ENCODE results near the gene SLC2A6.
A peak's percentile ranks its signal among the peaks of the same experiment; 100 is the strongest.

SLC2A6 gene

DNA sequence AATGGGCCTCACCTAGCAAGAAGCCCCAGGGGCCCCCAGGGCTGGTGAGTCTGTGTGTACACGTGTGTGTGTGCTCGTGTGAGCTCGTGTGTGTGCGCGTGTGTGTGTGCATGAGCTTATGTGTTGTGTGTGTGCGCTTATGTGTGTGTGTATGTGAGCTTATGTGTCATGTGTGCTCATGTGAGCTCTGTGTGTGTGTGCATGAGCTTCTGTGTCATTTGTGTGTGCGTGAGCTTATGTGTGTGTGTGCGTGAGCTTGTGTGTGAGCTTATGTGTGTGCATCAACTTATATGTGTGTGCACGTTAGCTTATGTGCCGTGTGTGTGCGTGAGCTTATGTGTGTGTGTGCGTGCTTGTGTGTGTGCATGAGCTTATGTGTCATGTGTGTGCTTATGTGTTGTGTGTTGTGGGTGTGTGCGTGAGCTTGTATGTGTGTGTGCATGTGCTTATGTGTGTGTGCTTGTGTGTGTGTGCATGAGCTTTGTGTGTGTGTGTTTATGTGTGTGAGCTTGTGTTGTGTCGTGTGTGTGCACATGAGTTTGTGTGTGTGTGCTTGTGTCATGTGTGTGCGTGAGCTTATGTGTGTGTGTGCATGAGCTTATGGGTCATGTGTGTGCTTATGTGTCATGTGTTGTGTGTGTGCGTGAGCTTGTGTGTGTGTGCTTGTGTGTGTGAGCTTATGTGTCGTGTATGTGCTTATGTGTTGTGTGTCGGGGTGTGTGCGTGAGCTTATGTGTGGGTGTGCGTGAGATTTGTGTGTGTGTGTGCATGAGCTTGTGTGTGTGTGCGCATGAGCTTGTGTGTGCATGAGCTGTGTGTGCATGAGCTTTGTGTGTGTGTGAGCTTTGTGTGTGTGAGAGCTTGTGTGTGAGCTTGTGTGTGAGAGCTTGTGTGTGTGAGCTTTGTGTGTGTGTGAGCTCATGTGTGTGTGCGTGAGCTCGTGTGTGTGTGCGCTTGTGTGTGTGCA is 16.7 kb upstream of the SLC2A6 start:
- DNase-seq, result no peak

DNA sequence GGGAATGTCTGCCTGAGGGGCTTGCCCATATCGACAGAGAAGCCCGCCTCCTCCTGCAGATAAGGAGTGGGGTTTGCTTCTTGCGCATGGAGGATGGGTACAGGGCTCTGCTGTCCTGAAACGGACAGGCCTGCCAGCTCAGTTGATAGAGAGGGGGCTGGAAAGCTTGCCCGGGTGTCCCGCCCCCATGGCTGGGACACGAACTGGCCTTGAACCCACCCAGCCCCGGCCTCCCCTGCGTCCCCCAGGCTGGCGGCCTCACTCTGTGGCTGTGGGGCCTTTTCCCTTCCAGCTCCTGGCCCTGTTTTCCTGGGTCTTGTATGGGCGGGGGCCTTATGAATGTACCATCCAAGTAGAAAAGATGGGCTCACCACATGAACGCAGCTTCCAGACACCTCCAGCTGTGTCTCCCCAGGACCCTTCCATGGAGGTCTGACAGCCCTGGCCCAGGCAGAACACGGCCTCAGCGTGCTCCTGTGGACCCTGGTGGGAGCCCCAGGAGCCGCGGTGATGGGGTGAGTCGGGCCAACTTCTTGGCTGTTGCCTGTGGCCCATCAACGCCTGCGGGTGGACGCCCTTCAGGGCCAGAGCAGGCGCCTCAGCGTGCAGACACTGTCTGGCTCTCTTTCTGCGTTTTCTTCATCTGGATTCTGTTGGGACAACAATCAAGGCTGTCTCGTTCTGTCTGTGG is 15.9 kb upstream of the SLC2A6 start:
- no peak for DNase-seq

DNA sequence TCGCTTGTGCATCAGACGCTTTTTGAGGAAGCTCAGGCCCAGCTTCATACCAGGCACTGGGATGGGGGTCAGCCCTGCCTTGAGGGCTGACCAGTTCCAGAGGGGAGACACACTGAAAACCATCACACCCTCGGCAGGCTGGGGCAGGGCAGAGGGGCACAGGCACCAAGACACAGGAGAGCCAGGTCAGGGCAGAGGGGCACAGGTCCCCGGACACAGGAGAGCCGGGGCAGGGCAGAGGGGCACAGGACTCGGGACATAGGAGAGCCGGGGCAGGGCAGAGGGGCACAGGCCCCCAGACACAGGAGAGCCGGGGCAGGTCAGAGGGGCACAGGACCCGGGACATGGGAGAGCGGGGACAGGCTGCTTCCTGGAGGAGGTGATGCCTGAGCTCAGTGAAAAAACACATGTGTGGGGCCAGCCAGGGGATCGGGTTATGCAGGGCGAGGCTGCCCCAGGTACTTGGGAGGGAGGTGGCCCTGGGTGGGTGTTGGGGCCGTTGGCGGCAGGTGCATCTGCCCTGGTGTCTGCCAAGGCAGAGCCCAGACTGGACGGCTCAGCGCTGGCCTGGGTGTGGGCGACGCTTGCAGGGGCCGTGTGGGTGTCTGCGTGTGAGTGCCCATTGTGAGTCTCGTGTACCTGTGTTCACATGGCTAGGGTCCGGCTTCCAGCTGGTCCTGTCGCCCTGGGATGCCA is 15.1 kb upstream of the SLC2A6 start:
- no peak for DNase-seq

GRCh38 chr9:133493428-133493827 is 14.5 kb upstream of the SLC2A6 start:
- no peak for DNase-seq

DNA sequence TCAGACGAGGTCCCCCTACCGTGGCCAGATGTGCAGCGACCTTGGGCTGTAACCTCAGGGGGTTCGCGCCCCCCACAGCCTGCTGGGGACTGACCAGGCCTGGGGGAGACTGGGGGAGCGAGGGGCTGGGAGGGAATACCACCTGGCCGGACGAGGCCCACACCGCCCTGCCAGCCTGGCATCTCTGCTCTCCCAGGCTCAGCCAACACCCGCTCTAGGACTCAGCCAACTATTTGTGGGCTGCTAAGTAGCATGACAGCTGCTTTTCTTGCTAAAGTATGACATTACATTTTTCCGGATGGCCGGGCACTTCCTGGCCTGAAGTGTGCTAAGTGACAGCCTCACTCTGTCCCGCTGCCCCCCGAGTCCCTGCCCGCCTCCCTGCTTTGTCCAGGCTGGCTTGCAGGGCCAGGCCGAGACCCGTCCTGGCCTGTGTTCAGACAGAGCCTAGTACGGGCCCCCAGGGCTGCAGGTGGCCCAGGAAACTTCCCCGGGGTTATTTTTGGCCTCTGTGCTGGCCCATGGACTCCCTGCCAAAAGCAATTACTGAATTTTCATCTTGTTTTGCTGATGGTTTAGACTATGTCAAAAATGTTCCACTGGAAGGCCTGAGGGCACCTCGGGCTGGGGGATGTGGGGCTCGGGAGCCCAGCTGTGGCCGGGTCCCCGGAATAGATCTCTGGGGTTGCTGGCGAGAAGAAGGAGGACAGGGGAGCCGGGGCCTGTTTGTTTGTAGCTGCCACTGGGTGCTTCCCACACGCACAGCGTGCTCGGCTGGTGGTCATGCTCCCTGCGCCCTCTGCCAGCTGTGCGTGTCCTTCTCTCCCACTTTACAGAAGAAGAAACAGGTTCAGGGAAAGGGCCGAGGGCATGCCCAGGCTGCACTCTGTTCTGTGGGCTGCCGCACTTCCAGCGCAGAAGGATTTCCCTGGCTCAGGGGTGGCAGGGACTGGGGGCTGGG is 13.4 kb upstream of the SLC2A6 start:
- no peak for DNase-seq

- no peak for DNase-seq
Observed at GRCh38 chr9:133491656-133491925, 12.7 kb upstream of the SLC2A6 start.

DNA sequence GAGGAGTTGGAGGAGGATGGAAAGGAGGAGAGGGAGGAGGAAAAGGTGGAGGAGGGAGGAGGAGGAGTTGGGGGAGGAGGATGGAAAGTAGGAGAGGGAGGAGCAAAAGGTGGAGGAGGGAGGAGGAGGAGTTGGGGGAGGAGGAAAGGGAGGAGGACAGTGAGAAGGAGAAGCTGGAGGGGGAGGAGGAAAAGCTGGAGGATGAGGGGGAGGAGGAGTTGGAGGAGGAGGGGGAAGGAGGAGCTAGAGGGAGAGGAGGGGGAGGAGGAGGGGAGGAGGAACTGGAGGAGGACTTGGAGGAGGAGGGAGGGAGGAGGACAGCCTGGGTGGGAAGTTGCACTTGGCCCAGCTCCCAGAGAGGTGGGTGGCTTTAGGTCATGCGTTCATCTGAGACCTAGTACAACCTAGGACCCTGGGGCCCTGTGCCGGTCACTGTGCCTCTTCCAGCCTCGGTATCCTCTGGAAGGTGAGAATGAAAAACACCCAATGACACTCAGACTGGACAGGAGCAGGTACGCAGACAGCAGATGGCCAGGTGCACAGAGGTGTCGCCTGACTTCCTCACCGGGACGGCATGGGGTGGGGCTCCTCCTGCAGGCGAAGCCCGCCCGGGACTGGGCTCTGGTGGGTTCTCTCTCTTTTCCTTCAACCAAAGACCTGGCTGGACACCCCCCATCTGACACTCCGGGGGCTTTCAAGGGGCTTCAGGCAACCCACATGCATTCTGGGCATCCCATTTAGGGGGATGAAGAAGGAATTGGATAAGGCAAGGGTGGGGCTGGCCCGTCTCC is 12.2 kb upstream of the SLC2A6 start:
- DNase-seq, result no peak

- DNase-seq, result no peak
Observed at GRCh38 chr9:133490201-133490681, 11.3 kb upstream of the SLC2A6 start.

GRCh38 chr9:133489253-133490190 is 10.6 kb upstream of the SLC2A6 start:
- no peak for DNase-seq

GRCh38 chr9:133488686-133489252 is 9.9 kb upstream of the SLC2A6 start:
- DNase-seq, result no peak

GRCh38 chr9:133487331-133487725 is 8.4 kb upstream of the SLC2A6 start:
- no peak for DNase-seq

DNA sequence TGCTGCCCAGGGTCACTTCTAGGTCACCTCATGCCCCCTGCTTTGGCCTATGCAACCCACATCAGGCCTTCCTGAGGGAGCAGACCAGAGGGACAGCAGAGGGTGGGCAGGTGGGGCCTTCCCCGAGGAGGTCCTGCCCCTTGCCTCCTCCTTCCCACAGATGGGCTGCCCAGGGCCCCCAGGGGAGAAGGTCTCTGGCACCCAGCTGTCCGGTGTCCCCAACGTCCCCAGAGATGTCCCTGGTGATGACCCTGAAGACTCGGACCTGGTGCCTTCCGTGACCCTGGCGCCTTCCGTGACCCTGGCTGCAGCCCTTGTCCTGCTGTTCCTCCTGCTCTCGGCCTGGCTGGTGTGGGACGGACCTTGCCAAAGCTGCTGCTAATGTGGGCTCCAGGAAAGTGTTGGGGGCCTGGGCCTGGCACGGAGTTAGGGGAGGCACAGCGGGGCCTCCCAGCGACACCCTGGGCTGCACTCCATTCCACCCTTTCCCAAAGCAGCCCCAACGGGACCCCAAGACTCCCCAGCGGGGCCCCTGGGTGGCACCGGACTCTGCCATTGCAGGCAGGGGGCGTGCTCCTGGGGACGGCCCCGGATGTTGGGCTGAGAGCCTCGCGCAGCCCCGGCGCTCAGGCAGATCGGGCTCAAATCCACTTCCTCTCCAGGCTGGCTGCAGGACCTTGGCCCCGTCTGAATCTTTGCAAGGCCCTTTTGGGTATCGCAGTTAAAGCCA is 6.8 kb upstream of the SLC2A6 start:
- peak in 1 of 2 experiments; percentile 67 for DNase-seq

GRCh38 chr9:133484671-133485437 is 6.0 kb upstream of the SLC2A6 start:
- no peak for DNase-seq

- DNase-seq, result no peak
Observed at GRCh38 chr9:133483611-133484010, 4.7 kb upstream of the SLC2A6 start.

GRCh38 chr9:133477992-133478850 is 678 bp downstream of the SLC2A6 start:
- no peak for DNase-seq

GRCh38 chr9:133477461-133477860 is 1.4 kb downstream of the SLC2A6 start:
- no peak for DNase-seq

- no peak for DNase-seq
Observed at GRCh38 chr9:133476941-133477340, 2.0 kb downstream of the SLC2A6 start.
